Left ventricle myocardium inferior (tissue), 1 donor: Measurements from ENCODE around the gene NCOA4. TPM values are rescaled to one million over a fixed set of nuclear protein-coding genes. Genes with fewer than 3 reads are reported as not detected.
"Not testable (repeated sequence)": the region's sequence is repeated elsewhere in the genome, so short reads cannot be mapped to it uniquely, and the experiment has no call there.

ENCODE experiments used
- DNase-seq: peaks from one replicate; pipeline ENCODE4 v3.0.0-alpha.2; 2020
- H3K27ac ChIP-seq: fragments of 200-600 bp; replicated peaks from 2 replicates; pipeline ENCODE4 v1.8.0; 2021
- H3K27me3 ChIP-seq: fragments of 200-600 bp; 2 replicates; pipeline ENCODE4 v1.8.0; 2021; ENCODE audit warnings: low read depth
- H3K36me3 ChIP-seq: fragments of 200-600 bp; 2 replicates; pipeline ENCODE4 v1.8.0; 2021
- H3K4me1 ChIP-seq: fragments of 200-600 bp; 2 replicates; pipeline ENCODE4 v1.8.0; 2021
- H3K4me3 ChIP-seq: fragments of 200-600 bp; 2 replicates; pipeline ENCODE4 v1.8.0; 2021; ENCODE audit warnings: mild to moderate bottlenecking, moderate library complexity
- H3K9me3 ChIP-seq: fragments of 200-600 bp; replicated peaks from 2 replicates; pipeline ENCODE4 v1.8.0; 2021
- CTCF ChIP-seq: fragments of 200-600 bp; IDR thresholded peaks from 2 replicates; pipeline ENCODE4 v1.8.0; 2021; ENCODE audit warnings: antibody characterized with exemption, mild to moderate bottlenecking, borderline replicate concordance
- intact Hi-C: fragments of 100-400 bp; cut with micrococcal nuclease; formaldehyde crosslinking; loops from one replicate; pipeline ENCODE4 v1.11.0; 2022
- total RNA-seq: library from RNA; stranded (reverse); fragmentation: NEBNext Ultra II Directional; extraction: Animal tissue kit (Norgen Biotek cat#: 25700); gene quantifications from one replicate; pipeline ENCODE4 v1.2.1, GENCODE V29; 2021
- donor health status: DM: no; HTN: yes; CAD: no; lungs with severe emphysema.

NCOA4 gene
- total RNA-seq, 1 donor from 2014 or later, result 270 TPM

DNA sequence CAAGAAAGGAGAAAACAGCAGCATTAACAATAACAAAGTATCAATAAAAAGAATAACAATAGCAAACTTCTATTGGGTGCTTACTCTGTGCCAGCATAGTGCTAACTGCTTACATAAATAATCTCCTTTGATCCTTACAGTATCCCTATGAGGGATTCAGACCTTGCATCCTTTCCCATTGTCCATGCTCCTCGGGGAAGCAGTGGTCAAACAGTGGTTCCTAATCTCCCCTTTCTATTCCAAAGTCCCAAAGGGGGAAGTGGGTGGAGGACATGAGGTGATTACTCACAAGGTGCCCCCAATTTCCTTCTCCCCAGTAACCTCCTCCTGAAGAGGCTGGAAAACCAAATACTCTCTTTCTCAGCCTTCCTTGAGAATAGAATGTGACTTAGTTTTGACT is 37.7 kb upstream of the NCOA4 start:
- Histone ChIP-seq H3K4me1 (no peaks in the 10 kb centered on the region), H3K27ac (no peak overlapping the region), H3K36me3 (no peaks in the 10 kb centered on the region), H3K9me3 (no peaks in the 10 kb centered on the region), H3K4me3 (no peak overlapping the region), H3K27me3 (no peaks in the 10 kb centered on the region)
- intact Hi-C loops, result no loop called here
- no peak for TF ChIP-seq CTCF
- DNase-seq, result no peak

- H3K4me3 ChIP-seq, result no peak overlapping the region
- H3K9me3 ChIP-seq, result no peaks in the 10 kb centered on the region
- no peak for TF ChIP-seq CTCF
- peaks cover 7% of the 10 kb centered on the region for H3K27me3 ChIP-seq
- H3K4me1 ChIP-seq, result no peaks in the 10 kb centered on the region
- intact Hi-C loops, result no loop called here
- no peak overlapping the region for H3K27ac ChIP-seq
- DNase-seq, result no peak
- H3K36me3 ChIP-seq, result no peaks in the 10 kb centered on the region
Measured at GRCh38 chr10:46064269-46064817, 33.9 kb upstream of the NCOA4 start.

GRCh38 chr10:46062723-46063428 is 32.5 kb upstream of the NCOA4 start:
- Histone ChIP-seq H3K36me3 (no peaks in the 10 kb centered on the region), H3K27ac (no peak overlapping the region), H3K9me3 (peaks cover under 1% of the 10 kb centered on the region), H3K4me3 (no peak overlapping the region), H3K4me1 (no peaks in the 10 kb centered on the region), H3K27me3 (peaks cover 7% of the 10 kb centered on the region)
- intact Hi-C loops, result no loop called here
- no peak for DNase-seq
- no peak for TF ChIP-seq CTCF

- H3K4me3 ChIP-seq, result no peak overlapping the region
- no peaks in the 10 kb centered on the region for H3K36me3 ChIP-seq
- H3K27ac ChIP-seq, result no peak overlapping the region
- H3K27me3 ChIP-seq, result peaks cover 7% of the 10 kb centered on the region
- peaks cover 12% of the 10 kb centered on the region for H3K9me3 ChIP-seq
- no peak for TF ChIP-seq CTCF
- no peak for DNase-seq
- intact Hi-C loops, result no loop called here
- no peaks in the 10 kb centered on the region for H3K4me1 ChIP-seq
Measured at GRCh38 chr10:46060706-46061105, 30.3 kb upstream of the NCOA4 start.

GRCh38 chr10:46057927-46058326 is 27.5 kb upstream of the NCOA4 start:
- H3K4me1 ChIP-seq, intact Hi-C loops, DNase-seq, H3K27me3 ChIP-seq, H3K36me3 ChIP-seq, H3K4me3 ChIP-seq, H3K27ac ChIP-seq: not testable (repeated sequence)
- peaks cover 12% of the 10 kb centered on the region for H3K9me3 ChIP-seq

DNA sequence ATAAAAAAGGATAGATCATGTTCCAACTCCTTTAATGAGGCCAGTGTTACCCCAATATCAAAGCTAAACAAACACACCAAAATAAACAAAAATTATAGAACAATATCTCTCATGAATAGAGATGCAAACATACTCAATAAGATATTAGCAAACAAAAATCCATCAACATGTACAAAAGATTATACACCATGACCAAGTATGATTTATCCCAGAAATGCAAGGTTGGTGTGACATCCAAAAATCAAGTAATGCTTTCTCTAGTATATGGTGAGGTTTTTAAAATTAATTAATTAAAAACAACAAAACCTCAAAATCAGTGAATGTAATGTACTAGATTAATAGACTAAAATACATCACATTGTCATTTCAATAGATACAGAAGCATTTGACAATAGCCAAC is 26.6 kb upstream of the NCOA4 start:
- no peak for DNase-seq
- no peaks in the 10 kb centered on the region for H3K4me1 ChIP-seq
- H3K4me3 ChIP-seq, result no peak overlapping the region
- no peak overlapping the region for H3K27ac ChIP-seq
- peaks cover 12% of the 10 kb centered on the region for H3K27me3 ChIP-seq
- intact Hi-C loops, result no loop called here
- no peaks in the 10 kb centered on the region for H3K36me3 ChIP-seq
- no peak for TF ChIP-seq CTCF
- H3K9me3 ChIP-seq, result peaks cover 12% of the 10 kb centered on the region
